Nephron progenitor cell (in vitro differentiated cells): Measurements from ENCODE around the gene CGB2.
"Not testable (repeated sequence)": the region's sequence is repeated elsewhere in the genome, so short reads cannot be mapped to it uniquely, and the experiment has no call there.

Source experiments
- DNase-seq: peaks from one replicate; pipeline ENCODE4 v3.0.0; 2021
- H3K27ac Mint-ChIP-seq: 2 replicates; pipeline ENCODE4 v1.8.0; 2021; ENCODE audit warnings: mild to moderate bottlenecking, moderate library complexity, mixed read lengths
- H3K27me3 Mint-ChIP-seq: 2 replicates; pipeline ENCODE4 v1.8.0; 2021; ENCODE audit warnings: mild to moderate bottlenecking, low read depth, mixed read lengths; ENCODE audit not compliant: poor library complexity
- H3K36me3 Mint-ChIP-seq: 2 replicates; pipeline ENCODE4 v1.8.0; 2021; ENCODE audit warnings: low read depth, mixed read lengths
- H3K4me1 Mint-ChIP-seq: 2 replicates; pipeline ENCODE4 v1.8.0; 2021; ENCODE audit warnings: mixed read lengths
- H3K4me3 Mint-ChIP-seq: 2 replicates; pipeline ENCODE4 v1.8.0; 2021; ENCODE audit warnings: mild to moderate bottlenecking, moderate library complexity, mixed read lengths
- H3K9me3 Mint-ChIP-seq: 2 replicates; pipeline ENCODE4 v1.8.0; 2021; ENCODE audit warnings: mild to moderate bottlenecking, moderate library complexity, mixed read lengths
- CTCF ChIP-seq: fragments of 200-600 bp; sonication (generic); IDR thresholded peaks from 2 replicates; pipeline ENCODE4 v1.5.0; 2021; ENCODE audit warnings: antibody characterized with exemption

The CGB2 gene

GRCh38 chr19:49036815-49037214 lies 5.1 kb downstream of the CGB2 start, which contains the start of gene CGB1:
Gene CGB1 (minus strand): TSS chr19:49036895. CDS start chr19:49036711, 184 bp downstream.
- not testable (repeated sequence) for H3K4me3 Mint-ChIP-seq, H3K4me1 Mint-ChIP-seq, H3K27ac Mint-ChIP-seq, H3K9me3 Mint-ChIP-seq, H3K36me3 Mint-ChIP-seq, DNase-seq
- peak; percentile 30 for TF ChIP-seq CTCF
- peaks cover 15% of the 10 kb centered on the region for H3K27me3 Mint-ChIP-seq

- H3K27me3 Mint-ChIP-seq = peaks cover 13% of the 10 kb centered on the region
- DNase-seq, H3K4me3 Mint-ChIP-seq, H3K36me3 Mint-ChIP-seq, H3K27ac Mint-ChIP-seq, H3K9me3 Mint-ChIP-seq, H3K4me1 Mint-ChIP-seq: not testable (repeated sequence)
Measured at GRCh38 chr19:49038111-49038510, 6.4 kb downstream of the CGB2 start.

GRCh38 chr19:49038557-49039276 lies 7.0 kb downstream of the CGB2 start:
- H3K27ac Mint-ChIP-seq, H3K9me3 Mint-ChIP-seq, H3K36me3 Mint-ChIP-seq, H3K4me3 Mint-ChIP-seq, DNase-seq, H3K4me1 Mint-ChIP-seq: not testable (repeated sequence)
- peaks cover 13% of the 10 kb centered on the region for H3K27me3 Mint-ChIP-seq

GRCh38 chr19:49039736-49040135 lies 8.0 kb downstream of the CGB2 start:
- H3K27me3 Mint-ChIP-seq, DNase-seq, H3K9me3 Mint-ChIP-seq, H3K4me1 Mint-ChIP-seq, H3K4me3 Mint-ChIP-seq, H3K36me3 Mint-ChIP-seq, H3K27ac Mint-ChIP-seq: not testable (repeated sequence)

- no peak overlapping the region for H3K4me3 Mint-ChIP-seq
- DNase-seq = no peak
- no peak overlapping the region for H3K27ac Mint-ChIP-seq
- no peaks in the 10 kb centered on the region for H3K9me3 Mint-ChIP-seq
- H3K4me1 Mint-ChIP-seq = peaks cover 5% of the 10 kb centered on the region
- no peak for TF ChIP-seq CTCF
- peaks cover 7% of the 10 kb centered on the region for H3K27me3 Mint-ChIP-seq
- H3K36me3 Mint-ChIP-seq = no peaks in the 10 kb centered on the region
Measured at GRCh38 chr19:49042177-49042576, 10.5 kb downstream of the CGB2 start.

GRCh38 chr19:49042666-49043065 lies 11.0 kb downstream of the CGB2 start:
- not testable (repeated sequence) for H3K36me3 Mint-ChIP-seq, H3K27ac Mint-ChIP-seq, H3K4me3 Mint-ChIP-seq, DNase-seq, H3K4me1 Mint-ChIP-seq, H3K27me3 Mint-ChIP-seq, H3K9me3 Mint-ChIP-seq

- DNase-seq, H3K4me3 Mint-ChIP-seq, H3K27ac Mint-ChIP-seq, H3K27me3 Mint-ChIP-seq, H3K36me3 Mint-ChIP-seq, H3K9me3 Mint-ChIP-seq, H3K4me1 Mint-ChIP-seq: not testable (repeated sequence)
Measured at GRCh38 chr19:49043548-49043947, 11.9 kb downstream of the CGB2 start, which contains the start of gene CGB5. Gene CGB5 (plus strand): TSS chr19:49043848. CDS start chr19:49044210, 362 bp downstream.

GRCh38 chr19:49049011-49049410 lies 17.3 kb downstream of the CGB2 start, which contains the start of gene CGB8:
Gene CGB8 (minus strand): TSS chr19:49049111. CDS start chr19:49048739, 372 bp downstream.
- not testable (repeated sequence) for H3K9me3 Mint-ChIP-seq, H3K36me3 Mint-ChIP-seq, H3K4me1 Mint-ChIP-seq, H3K4me3 Mint-ChIP-seq, DNase-seq
- H3K27ac Mint-ChIP-seq = peak within 1 kb of the TSS; percentile 55
- H3K27me3 Mint-ChIP-seq = peaks cover 18% of the 10 kb centered on the region

GRCh38 chr19:49049834-49050233 lies 18.1 kb downstream of the CGB2 start:
- not testable (repeated sequence) for H3K9me3 Mint-ChIP-seq, H3K4me1 Mint-ChIP-seq, H3K36me3 Mint-ChIP-seq, H3K4me3 Mint-ChIP-seq, DNase-seq
- Mint-ChIP-seq H3K27ac (peak overlapping the region; percentile 55), H3K27me3 (peaks cover 18% of the 10 kb centered on the region)

GRCh38 chr19:49050376-49051033 lies 18.8 kb downstream of the CGB2 start:
- not testable (repeated sequence) for H3K27ac Mint-ChIP-seq, H3K9me3 Mint-ChIP-seq, DNase-seq, H3K4me1 Mint-ChIP-seq, H3K4me3 Mint-ChIP-seq, H3K36me3 Mint-ChIP-seq
- H3K27me3 Mint-ChIP-seq = peaks cover 17% of the 10 kb centered on the region
